OCI-LY3 (cell line): Measurements from ENCODE around the gene NFATC3.

ENCODE experiments used
- EZH2phosphoT487 ChIP-seq: fragments of 200-600 bp; shearing (Covaris generic); IDR thresholded peaks from 2 replicates; pipeline ENCODE4 v1.6.1; 2018; ENCODE audit warnings: antibody characterized with exemption, mixed run types, low read depth
- TF ChIP-seq, protein P1 (sequence below): fragments of 200-600, 300-600 bp; sonication (generic); IDR thresholded peaks from 2 replicates; pipeline ENCODE4 v1.5.1; 2014; ENCODE audit warnings: antibody characterized with exemption, low read length, low read depth

DNA sequence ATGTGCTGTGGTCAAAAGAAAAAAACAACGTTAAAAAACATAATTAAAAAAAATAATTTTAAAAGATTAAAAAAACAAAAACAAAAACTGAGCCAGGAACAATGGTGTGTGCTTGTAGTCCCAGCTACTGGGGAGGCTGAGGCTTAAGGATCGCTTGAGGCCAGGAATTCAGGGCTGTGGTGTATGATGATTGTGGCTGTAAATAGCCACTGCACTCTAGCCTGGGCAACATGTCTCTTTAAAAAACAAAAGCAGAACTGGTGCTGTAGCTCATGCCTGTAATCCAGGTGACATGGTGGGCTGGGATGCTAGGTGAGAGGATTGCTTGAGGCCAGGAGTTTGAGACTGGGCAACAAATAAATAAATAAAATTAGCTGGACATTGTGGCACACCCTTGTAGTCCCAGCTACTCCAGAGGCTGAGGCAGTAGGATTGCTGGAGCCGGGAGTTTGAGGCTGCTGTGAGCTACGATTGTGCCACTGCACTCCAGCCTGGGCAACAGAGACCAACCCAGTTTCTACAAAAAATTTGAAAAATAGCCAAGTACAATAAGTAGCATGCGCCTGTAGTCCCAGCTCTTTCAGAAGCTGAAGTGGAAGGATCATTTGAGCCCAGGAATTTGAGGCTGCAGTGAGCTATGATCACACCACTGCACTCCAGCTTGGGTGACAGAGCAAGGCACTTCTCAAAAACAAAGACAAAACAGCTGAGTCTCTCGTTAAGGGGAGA, 43.6 kb downstream of the NFATC3 start:
- TF ChIP-seq, protein P1, sequence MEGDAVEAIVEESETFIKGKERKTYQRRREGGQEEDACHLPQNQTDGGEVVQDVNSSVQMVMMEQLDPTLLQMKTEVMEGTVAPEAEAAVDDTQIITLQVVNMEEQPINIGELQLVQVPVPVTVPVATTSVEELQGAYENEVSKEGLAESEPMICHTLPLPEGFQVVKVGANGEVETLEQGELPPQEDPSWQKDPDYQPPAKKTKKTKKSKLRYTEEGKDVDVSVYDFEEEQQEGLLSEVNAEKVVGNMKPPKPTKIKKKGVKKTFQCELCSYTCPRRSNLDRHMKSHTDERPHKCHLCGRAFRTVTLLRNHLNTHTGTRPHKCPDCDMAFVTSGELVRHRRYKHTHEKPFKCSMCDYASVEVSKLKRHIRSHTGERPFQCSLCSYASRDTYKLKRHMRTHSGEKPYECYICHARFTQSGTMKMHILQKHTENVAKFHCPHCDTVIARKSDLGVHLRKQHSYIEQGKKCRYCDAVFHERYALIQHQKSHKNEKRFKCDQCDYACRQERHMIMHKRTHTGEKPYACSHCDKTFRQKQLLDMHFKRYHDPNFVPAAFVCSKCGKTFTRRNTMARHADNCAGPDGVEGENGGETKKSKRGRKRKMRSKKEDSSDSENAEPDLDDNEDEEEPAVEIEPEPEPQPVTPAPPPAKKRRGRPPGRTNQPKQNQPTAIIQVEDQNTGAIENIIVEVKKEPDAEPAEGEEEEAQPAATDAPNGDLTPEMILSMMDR, result no peak
- TF ChIP-seq EZH2phosphoT487, result no peak
